ENCODE data around the gene OSER1. TPM values are rescaled to one million over a fixed set of nuclear protein-coding genes. Genes with fewer than 3 reads are reported as not detected.

Gene OSER1
- total RNA-seq: 10 to 100 TPM; 79.0 to 80.4 TPM
- polyA plus RNA-seq (ENCODE audit: insufficient read depth, low read depth, low replicate concordance): 195 TPM
- long read RNA-seq, donor 1, transcript OSER1-201 (4 exons, 1,572 nt): major isoform, 33 of 38 reads
- long read RNA-seq, donor 1, partial matches to known transcripts: 5 of 38 reads
- long read RNA-seq, donor 1, other reads (novel, unspliced or antisense): 0 of 38 reads
- long read RNA-seq, donor 2, transcript OSER1-201 (4 exons, 1,572 nt): major isoform, 17 of 27 reads
- long read RNA-seq, donor 2, partial matches to known transcripts: 10 of 27 reads
- long read RNA-seq, donor 2, other reads (novel, unspliced or antisense): 0 of 27 reads

GRCh38 chr20:44210406-44211176 lies at the start of gene OSER1:
TSS of gene OSER1 (minus strand) at chr20:44210771. CDS start at chr20:44206957, 3,814 bp downstream.
- DNase-seq: peak; percentile 98
- peaks cover 22% of the 10 kb centered on the region for H3K4me1 ChIP-seq
- H3K36me3 ChIP-seq (ENCODE audit: low read depth, missing control alignments): no peaks in the 10 kb centered on the region
- H3K9me3 ChIP-seq: no peaks in the 10 kb centered on the region
- peak within 1 kb of the TSS; percentile 94 to 96 for H3K27ac ChIP-seq
- H3K4me3 ChIP-seq: peak within 1 kb of the TSS; percentile 91 to 99
- 0 to 1% methylated on average over 30 to 77 of the region's 79 CpGs for WGBS, 2 donors
- no peaks in the 10 kb centered on the region for H3K27me3 ChIP-seq
- TF ChIP-seq POLR2A (IDR thresholded peaks at IDR 0.05) (peak; percentile 74), CTCF (IDR thresholded peaks at IDR 0.05) (no peak)
- intact Hi-C loops (cut with DNase I; ENCODE audit: low total_unique reads): no loop called here

GRCh38 chr20:44258226-44258890 lies 47.8 kb upstream of the OSER1 start:
- no peaks in the 10 kb centered on the region for H3K4me1 ChIP-seq
- H3K27ac ChIP-seq: no peak overlapping the region
- no peaks in the 10 kb centered on the region for H3K36me3 ChIP-seq (ENCODE audit: low read depth, missing control alignments)
- WGBS, 2 donors: 91 to 93% methylated on average over 19 to 28 of the region's 28 CpGs
- H3K27me3 ChIP-seq: no peaks in the 10 kb centered on the region
- TF ChIP-seq CTCF (IDR thresholded peaks at IDR 0.05): no peak
- no peak for TF ChIP-seq POLR2A (IDR thresholded peaks at IDR 0.05)
- H3K4me3 ChIP-seq: no peak overlapping the region
- H3K9me3 ChIP-seq: no peaks in the 10 kb centered on the region
- intact Hi-C loops (cut with DNase I; ENCODE audit: low total_unique reads): no loop called here
- DNase-seq: no peak

GRCh38 chr20:44256961-44257360 lies 46.4 kb upstream of the OSER1 start:
- Histone ChIP-seq H3K36me3 (ENCODE audit: low read depth, missing control alignments) (no peaks in the 10 kb centered on the region), H3K9me3 (no peaks in the 10 kb centered on the region), H3K27me3 (no peaks in the 10 kb centered on the region), H3K27ac (no peak overlapping the region), H3K4me1 (no peaks in the 10 kb centered on the region), H3K4me3 (no peak overlapping the region)
- no peak for DNase-seq
- intact Hi-C loops (cut with DNase I; ENCODE audit: low total_unique reads): no loop called here
- TF ChIP-seq CTCF (IDR thresholded peaks at IDR 0.05): no peak
- TF ChIP-seq POLR2A (IDR thresholded peaks at IDR 0.05): no peak
- 92 to 93% methylated on average over 13 to 20 of the region's 21 CpGs for WGBS, 2 donors

- WGBS, 2 donors: 87 to 93% methylated on average over 1 of the region's 1 CpG
- H3K36me3 ChIP-seq (ENCODE audit: low read depth, missing control alignments): no peaks in the 10 kb centered on the region
- no peak overlapping the region for H3K27ac ChIP-seq
- DNase-seq: no peak
- H3K9me3 ChIP-seq: no peaks in the 10 kb centered on the region
- H3K4me3 ChIP-seq: no peak overlapping the region
- TF ChIP-seq POLR2A (IDR thresholded peaks at IDR 0.05) (no peak), CTCF (IDR thresholded peaks at IDR 0.05) (no peak)
- intact Hi-C loops (cut with DNase I; ENCODE audit: low total_unique reads): no loop called here
- no peaks in the 10 kb centered on the region for H3K4me1 ChIP-seq
- H3K27me3 ChIP-seq: no peaks in the 10 kb centered on the region
Measured at GRCh38 chr20:44255942-44256341, 45.4 kb upstream of the OSER1 start.

All from testis (tissue), 5 donors.